ENCODE results near the gene KRT33B.

DNA sequence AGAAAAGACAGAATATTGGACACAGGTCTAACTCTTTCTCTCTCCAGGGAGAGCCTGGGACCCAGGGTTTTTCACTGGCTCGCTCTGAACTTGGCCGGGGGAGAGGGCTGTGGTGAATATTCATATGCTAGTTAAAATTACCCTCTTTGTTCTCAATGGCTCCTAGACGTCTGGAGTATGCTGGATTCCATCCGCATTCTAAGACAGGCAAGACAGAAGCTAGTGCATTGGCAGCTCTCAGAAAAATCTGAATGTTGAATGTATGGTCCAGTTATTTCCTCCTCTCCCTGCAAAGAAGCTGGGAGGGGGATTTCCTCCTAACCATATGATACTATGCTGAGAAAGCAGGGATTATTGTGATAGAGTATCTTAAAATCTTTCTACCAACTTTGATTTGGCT is 18.1 kb upstream of the KRT33B start:
- no peak for TF ChIP-seq POLR2AphosphoS5 (IDR thresholded peaks at IDR 0.05; ENCODE audit: low read depth, low read length)
- TF ChIP-seq POLR2A (IDR thresholded peaks at IDR 0.05; ENCODE audit: low read depth, low read length): no peak
